HepG2 (cell line): Measurements from ENCODE around the gene ASB8. TPM values are rescaled to one million over a fixed set of nuclear protein-coding genes. Genes with fewer than 3 reads are reported as not detected.

Experiments used
- ARID4A ChIP-seq: sonication (generic); formaldehyde crosslinking; IDR thresholded peaks from 2 replicates; pipeline ENCODE4 v1.5.0; 2020; ENCODE audit warnings: mild to moderate bottlenecking, missing genetic modification reagents, borderline replicate concordance
- GATAD1 ChIP-seq: IDR thresholded peaks from 2 replicates; pipeline ENCODE4 v1.6.1; 2016; ENCODE audit warnings: missing genetic modification reagents, missing compliant biosample characterization
- HNRNPUL1 ChIP-seq: fragments of 200-400 bp; formaldehyde crosslinking; IDR thresholded peaks from 2 replicates; pipeline ENCODE4 v1.6.1; 2017; ENCODE audit warnings: low read depth, mild to moderate bottlenecking, low read length, moderate library complexity
- KDM4B ChIP-seq: sonication (generic); formaldehyde crosslinking; IDR thresholded peaks from 2 replicates; pipeline ENCODE4 v1.4.0; 2020; ENCODE audit warnings: missing genetic modification reagents
- KLF6 ChIP-seq: IDR thresholded peaks from 2 replicates; pipeline ENCODE4 v1.8.0; 2016; ENCODE audit warnings: missing biosample characterization, missing genetic modification reagents
- MYC ChIP-seq: sonication (generic); formaldehyde crosslinking; IDR thresholded peaks from 2 replicates; pipeline ENCODE4 v1.9.0; 2021; ENCODE audit warnings: missing genetic modification reagents, borderline replicate concordance
- SNAPC2 ChIP-seq: sonication (generic); formaldehyde crosslinking; IDR thresholded peaks from 2 replicates; pipeline ENCODE4 v1.8.1; 2022; ENCODE audit warnings: mild to moderate bottlenecking, missing genetic modification reagents
- THAP11 ChIP-seq: IDR thresholded peaks from 2 replicates; pipeline ENCODE4 v1.6.1; 2016; ENCODE audit warnings: missing biosample characterization, missing genetic modification reagents
- TOPORS ChIP-seq: sonication (generic); formaldehyde crosslinking; IDR thresholded peaks from 2 replicates; pipeline ENCODE4 v1.8.0; 2023; ENCODE audit warnings: mild to moderate bottlenecking, missing genetic modification reagents
- ZBTB46 ChIP-seq: sonication (generic); formaldehyde crosslinking; IDR thresholded peaks from 2 replicates; pipeline ENCODE4 v1.4.0; 2020; ENCODE audit warnings: mild to moderate bottlenecking, missing genetic modification reagents, borderline replicate concordance
- ZFAT ChIP-seq: sonication (generic); formaldehyde crosslinking; conservative IDR thresholded peaks from 2 replicates; pipeline ENCODE4 v1.8.1; 2023; ENCODE audit warnings: missing genetic modification reagents, inconsistent platforms
- ZNF256 ChIP-seq: sonication (generic); formaldehyde crosslinking; conservative IDR thresholded peaks from 2 replicates; pipeline ENCODE4 v1.4.0; 2020; ENCODE audit warnings: missing genetic modification reagents
- ZNF292 ChIP-seq: sonication (generic); formaldehyde crosslinking; IDR thresholded peaks from 2 replicates; pipeline ENCODE4 v1.8.1; 2022; ENCODE audit warnings: mild to moderate bottlenecking, low read depth, missing genetic modification reagents, borderline replicate concordance
- ZNF329 ChIP-seq: sonication (generic); formaldehyde crosslinking; IDR thresholded peaks from 2 replicates; pipeline ENCODE4 v1.9.0; 2021; ENCODE audit warnings: low read depth, mild to moderate bottlenecking, missing genetic modification reagents
- ZNF44 ChIP-seq: sonication (generic); formaldehyde crosslinking; IDR thresholded peaks from 2 replicates; pipeline ENCODE4 v1.5.1; 2020; ENCODE audit warnings: mild to moderate bottlenecking, missing genetic modification reagents
- ZNF619 ChIP-seq: sonication (generic); formaldehyde crosslinking; IDR thresholded peaks from 2 replicates; pipeline ENCODE4 v1.4.0; 2020; ENCODE audit warnings: mild to moderate bottlenecking, missing genetic modification reagents
- ZNF652 ChIP-seq: IDR thresholded peaks from 2 replicates; pipeline ENCODE4 v1.6.1; 2016; ENCODE audit warnings: low read depth, borderline replicate concordance
- polyA plus RNA-seq, 8 experiments: library from polyadenylated mRNA; depleted of rRNA in 3 of 8; stranded (reverse) in 7 of 8; unstranded in 1 of 8; fragments of >200 nt; fragmentation: Illumina TruSeq in 4 of 8; extraction: Trizol in 4 of 8; gene quantifications; 2 replicates each; pipeline versions ENCODE4 v1.2.1 to v1.2.3, GENCODE V29; 2011 to 2016; ENCODE audit warnings: low read depth in 4 of 8, missing spikeins in 1 of 8, mixed read lengths in 1 of 8; ENCODE audit not compliant: insufficient read depth in 1 of 8
- total RNA-seq, 5 experiments: library from RNA; depleted of rRNA; stranded (reverse); fragments of >200 nt; fragmentation: Illumina TruSeq; extraction: Trizol; gene quantifications; 2 replicates each; pipeline ENCODE4 v1.2.3, GENCODE V29; 2016; ENCODE audit warnings: low read depth in 1 of 5
- TF ChIP-seq, protein P1 (sequence below): sonication (generic); formaldehyde crosslinking; IDR thresholded peaks from 2 replicates; pipeline ENCODE4 v1.4.0; 2020; ENCODE audit warnings: low read depth, mild to moderate bottlenecking, missing genetic modification reagents
- TF ChIP-seq, protein P2 (sequence below): sonication (generic); formaldehyde crosslinking; IDR thresholded peaks from 2 replicates; pipeline ENCODE4 v1.4.0; 2020; ENCODE audit warnings: missing genetic modification reagents, borderline replicate concordance
- TF ChIP-seq, protein P3 (sequence below): sonication (generic); formaldehyde crosslinking; IDR thresholded peaks from 2 replicates; pipeline ENCODE4 v1.4.0; 2020; ENCODE audit warnings: mild to moderate bottlenecking, missing genetic modification reagents

ASB8 gene
- total and polyA plus RNA-seq, 2 of the 13 experiments (the other 11 are each of a cell fraction or from before 2014, with no cell fraction given) = 14.0 to 15.5 TPM

DNA sequence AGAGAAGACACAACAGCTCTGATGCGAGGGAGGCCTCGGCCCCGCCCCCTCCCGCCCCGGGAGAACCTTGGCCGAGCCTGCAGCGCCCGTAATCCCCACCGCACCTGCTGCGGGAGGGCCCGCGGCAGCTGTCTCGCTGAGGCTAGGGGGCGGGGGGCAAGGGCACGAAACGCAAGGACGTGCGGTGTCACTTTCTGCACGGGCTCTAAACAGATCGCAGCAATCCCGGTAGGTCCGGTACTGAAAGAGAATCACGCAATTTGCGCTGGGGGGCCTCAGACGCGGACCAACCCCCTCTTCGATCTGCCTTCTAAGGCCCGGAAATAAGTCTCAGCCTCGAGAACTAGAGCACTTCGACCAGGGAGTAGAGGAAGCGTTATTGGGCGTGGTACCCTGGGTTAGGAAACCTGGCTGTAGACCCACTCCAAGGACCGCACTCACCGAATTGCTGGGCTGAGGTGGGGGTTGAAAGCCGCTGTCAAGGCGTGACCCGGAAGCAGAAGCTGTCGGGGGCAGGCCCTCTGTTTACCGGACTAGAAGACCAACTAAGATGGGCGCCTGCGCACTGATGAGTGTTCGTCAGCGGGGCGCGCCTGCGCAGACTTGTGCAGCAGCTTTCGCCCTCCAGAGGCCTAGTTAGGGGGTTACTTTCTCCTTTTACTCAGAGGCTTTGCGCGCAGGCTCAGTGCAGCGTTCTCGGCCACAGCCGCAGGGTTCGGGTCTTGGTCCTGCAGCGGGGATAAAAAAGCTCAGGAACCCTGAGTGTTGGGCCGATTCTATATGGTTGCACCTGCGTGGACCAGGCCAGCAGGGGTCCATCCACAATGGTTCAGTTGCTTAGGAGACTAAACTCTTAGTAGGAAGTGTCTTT is at the start of gene ASB8 (continued):
- TF ChIP-seq MYC = peak; percentile 53; the same call in 1 of the 2 replicates
- no peak for TF ChIP-seq ZBTB46 (CRISPR knock-in tag)
- peak; percentile 93 for TF ChIP-seq ARID4A (CRISPR knock-in tag)
- peak; percentile 9; the same call in 1 of the 2 replicates for TF ChIP-seq ZNF329 (CRISPR knock-in tag)
- TF ChIP-seq ZNF619 (CRISPR knock-in tag) = peak; percentile 63; the same call in 1 of the 2 replicates
- 0 out of 2 replicates have a peak, but pooled peaks have one; percentile 21 for TF ChIP-seq KDM4B
- no peak for TF ChIP-seq ZFAT (CRISPR knock-in tag)
- no peak for TF ChIP-seq TOPORS
- no peak for TF ChIP-seq HNRNPUL1
- TF ChIP-seq, protein P1, sequence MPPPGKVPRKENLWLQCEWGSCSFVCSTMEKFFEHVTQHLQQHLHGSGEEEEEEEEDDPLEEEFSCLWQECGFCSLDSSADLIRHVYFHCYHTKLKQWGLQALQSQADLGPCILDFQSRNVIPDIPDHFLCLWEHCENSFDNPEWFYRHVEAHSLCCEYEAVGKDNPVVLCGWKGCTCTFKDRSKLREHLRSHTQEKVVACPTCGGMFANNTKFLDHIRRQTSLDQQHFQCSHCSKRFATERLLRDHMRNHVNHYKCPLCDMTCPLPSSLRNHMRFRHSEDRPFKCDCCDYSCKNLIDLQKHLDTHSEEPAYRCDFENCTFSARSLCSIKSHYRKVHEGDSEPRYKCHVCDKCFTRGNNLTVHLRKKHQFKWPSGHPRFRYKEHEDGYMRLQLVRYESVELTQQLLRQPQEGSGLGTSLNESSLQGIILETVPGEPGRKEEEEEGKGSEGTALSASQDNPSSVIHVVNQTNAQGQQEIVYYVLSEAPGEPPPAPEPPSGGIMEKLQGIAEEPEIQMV = peak; percentile 44; the same call in 1 of the 2 replicates
- TF ChIP-seq SNAPC2 (CRISPR knock-in tag) = no peak
- peak; percentile 89 for TF ChIP-seq THAP11 (CRISPR knock-in tag)
- TF ChIP-seq ZNF292 (CRISPR knock-in tag) = peak; percentile 51; the same call in 1 of the 2 replicates
- TF ChIP-seq ZNF652 (CRISPR knock-in tag) = no peak
- no peak for TF ChIP-seq ZNF256 (CRISPR knock-in tag)
- TF ChIP-seq, protein P2, sequence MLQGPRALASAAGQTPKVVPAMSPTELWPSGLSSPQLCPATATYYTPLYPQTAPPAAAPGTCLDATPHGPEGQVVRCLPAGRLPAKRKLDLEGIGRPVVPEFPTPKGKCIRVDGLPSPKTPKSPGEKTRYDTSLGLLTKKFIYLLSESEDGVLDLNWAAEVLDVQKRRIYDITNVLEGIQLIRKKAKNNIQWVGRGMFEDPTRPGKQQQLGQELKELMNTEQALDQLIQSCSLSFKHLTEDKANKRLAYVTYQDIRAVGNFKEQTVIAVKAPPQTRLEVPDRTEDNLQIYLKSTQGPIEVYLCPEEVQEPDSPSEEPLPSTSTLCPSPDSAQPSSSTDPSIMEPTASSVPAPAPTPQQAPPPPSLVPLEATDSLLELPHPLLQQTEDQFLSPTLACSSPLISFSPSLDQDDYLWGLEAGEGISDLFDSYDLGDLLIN (CRISPR knock-in tag) = no peak
- no peak for TF ChIP-seq ZNF44 (CRISPR knock-in tag)
- TF ChIP-seq, protein P3, sequence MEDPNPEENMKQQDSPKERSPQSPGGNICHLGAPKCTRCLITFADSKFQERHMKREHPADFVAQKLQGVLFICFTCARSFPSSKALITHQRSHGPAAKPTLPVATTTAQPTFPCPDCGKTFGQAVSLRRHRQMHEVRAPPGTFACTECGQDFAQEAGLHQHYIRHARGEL (CRISPR knock-in tag) = no peak
- TF ChIP-seq KLF6 (CRISPR knock-in tag) = no peak; the same call in 1 of the 2 replicates
- peak; percentile 88 for TF ChIP-seq GATAD1 (CRISPR knock-in tag)
